ENCODE results near the gene PAX4.

The PAX4 gene

DNA sequence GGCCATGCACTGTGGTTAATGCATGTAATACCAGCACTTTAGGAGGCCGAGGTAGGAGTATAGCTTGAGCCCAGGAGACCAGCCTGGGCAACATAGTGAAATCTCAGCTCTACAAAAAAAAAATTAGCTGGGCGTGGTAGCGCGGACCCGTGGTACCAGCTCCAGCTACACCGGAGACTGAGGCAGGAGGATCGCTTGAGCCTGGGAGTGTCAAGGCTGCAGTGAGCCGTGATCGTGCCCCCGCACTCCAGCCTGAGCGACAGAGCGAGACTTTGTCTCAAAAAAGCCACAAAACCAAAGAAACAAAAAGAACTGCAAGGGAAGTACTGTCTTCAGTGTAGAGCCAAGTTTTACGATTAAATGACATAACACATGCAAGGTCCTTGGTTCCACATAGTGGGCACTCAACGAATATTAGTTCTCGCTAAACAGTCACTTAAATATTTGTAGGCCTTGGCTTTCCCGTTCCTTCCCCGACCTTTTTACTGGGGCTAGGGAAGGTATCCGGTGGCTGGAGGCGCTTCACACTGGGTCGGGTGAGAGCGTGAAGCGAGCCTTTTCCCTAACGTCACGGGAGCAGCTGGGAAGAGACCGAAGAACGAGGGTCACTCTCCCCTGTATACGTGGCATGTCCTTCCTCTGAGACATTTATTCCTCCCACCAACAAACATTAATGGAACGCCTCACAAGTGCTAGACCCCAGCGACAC lies 33.1 kb upstream of the PAX4 start:
- H3K4me3 ChIP-seq (ENCODE audit: low read depth, low read length), result peak overlapping the region; percentile 98
- in situ Hi-C loops (cut with HindIII; ENCODE audit: low sequenced_read_pairs), result no loop called here
- TF ChIP-seq CTCF (IDR thresholded peaks at IDR 0.05; ENCODE audit: low read depth, low read length, missing control alignments), result no peak
- no peak for DNase-seq (ENCODE audit: low read depth)

GRCh38 chr7:127648986-127649385 lies 31.0 kb upstream of the PAX4 start:
- no peak overlapping the region for H3K4me3 ChIP-seq (ENCODE audit: low read depth, low read length)
- TF ChIP-seq CTCF (IDR thresholded peaks at IDR 0.05; ENCODE audit: low read depth, low read length, missing control alignments), result no peak
- no peak for DNase-seq (ENCODE audit: low read depth)
- in situ Hi-C loops (cut with HindIII; ENCODE audit: low sequenced_read_pairs), result no loop called here

GRCh38 chr7:127647636-127648035 lies 29.7 kb upstream of the PAX4 start:
- TF ChIP-seq CTCF (IDR thresholded peaks at IDR 0.05; ENCODE audit: low read depth, low read length, missing control alignments), result no peak
- DNase-seq (ENCODE audit: low read depth), result no peak
- no peak overlapping the region for H3K4me3 ChIP-seq (ENCODE audit: low read depth, low read length)
- in situ Hi-C loops (cut with HindIII; ENCODE audit: low sequenced_read_pairs), result no loop called here

DNA sequence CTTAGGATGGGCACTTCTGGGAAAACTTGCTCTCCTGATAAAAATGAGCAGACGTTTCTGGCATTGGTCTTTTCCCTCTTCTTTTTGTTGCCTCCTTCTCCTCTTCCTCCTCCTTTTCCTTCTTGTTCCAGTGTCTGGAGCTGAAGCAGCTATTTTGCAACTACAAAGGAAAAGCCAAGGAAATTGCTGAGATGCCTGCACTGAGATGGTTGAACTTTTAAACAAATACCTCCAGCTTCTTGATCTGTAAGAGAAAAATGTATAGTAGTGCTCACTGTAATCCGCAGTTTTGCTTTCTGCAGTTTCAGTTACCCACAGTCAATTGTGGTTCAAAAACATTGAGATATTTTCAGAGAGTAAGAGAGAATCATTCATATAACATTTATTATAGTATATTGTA lies 26.5 kb upstream of the PAX4 start:
- in situ Hi-C loops (cut with HindIII; ENCODE audit: low sequenced_read_pairs), result no loop called here
- DNase-seq (ENCODE audit: low read depth), result no peak
- no peak for TF ChIP-seq CTCF (IDR thresholded peaks at IDR 0.05; ENCODE audit: low read depth, low read length, missing control alignments)
- H3K4me3 ChIP-seq (ENCODE audit: low read depth, low read length), result no peak overlapping the region

DNA sequence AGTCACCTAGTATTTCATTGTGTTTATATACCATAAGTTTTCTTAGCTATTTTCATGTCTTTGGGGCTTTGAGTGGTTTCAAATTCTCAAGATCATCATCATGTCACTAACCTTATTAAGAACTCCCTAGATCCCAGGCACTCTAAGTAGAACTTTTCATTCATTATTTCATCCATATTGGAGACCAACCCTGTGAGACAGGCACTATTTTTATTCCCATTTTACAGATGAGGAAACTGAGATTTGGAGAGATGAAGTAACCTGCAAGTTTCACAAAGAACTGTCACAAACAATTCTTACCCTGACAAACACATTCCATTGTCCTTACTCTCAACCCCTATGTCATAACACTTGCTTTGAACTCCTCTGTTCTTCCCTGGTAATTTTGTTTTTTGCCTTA lies 20.3 kb upstream of the PAX4 start:
- in situ Hi-C loops (cut with HindIII; ENCODE audit: low sequenced_read_pairs), result no loop called here

DNA sequence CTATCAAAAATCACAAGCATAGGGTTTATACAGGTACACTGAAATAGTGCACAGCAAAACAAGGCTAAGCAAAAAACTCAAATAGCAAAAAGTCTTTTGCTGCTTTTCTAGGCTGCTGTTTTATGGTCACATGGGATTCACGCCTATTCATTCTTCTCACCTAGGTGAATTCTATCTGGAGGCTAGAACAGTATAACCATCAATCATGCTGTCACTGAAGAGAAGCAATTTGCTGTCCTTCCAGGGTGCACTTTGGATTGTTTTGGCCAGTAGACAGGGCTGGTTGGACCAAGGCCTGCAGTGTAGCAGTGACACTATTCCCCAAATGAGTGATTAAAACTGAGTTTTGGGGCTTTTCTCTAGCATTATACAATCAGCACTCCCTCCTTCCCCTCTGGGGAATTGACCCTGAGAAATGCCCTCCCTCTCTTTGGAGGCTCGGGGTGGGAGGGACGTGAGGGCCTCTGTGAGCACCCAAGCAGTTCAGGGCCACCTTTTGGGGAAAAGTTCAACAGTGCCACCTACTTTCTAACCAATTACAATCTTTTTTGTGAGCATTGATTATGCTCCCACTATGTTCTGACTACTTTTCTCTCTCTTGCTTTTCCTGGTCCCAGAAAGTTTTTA lies 17.8 kb upstream of the PAX4 start:
- no peak overlapping the region for H3K4me3 ChIP-seq (ENCODE audit: low read depth, low read length)
- TF ChIP-seq CTCF (IDR thresholded peaks at IDR 0.05; ENCODE audit: low read depth, low read length, missing control alignments), result no peak
- in situ Hi-C loops (cut with HindIII; ENCODE audit: low sequenced_read_pairs), result no loop called here
- no peak for DNase-seq (ENCODE audit: low read depth)

More for the DNA sequence above, 20.3 kb upstream of the PAX4 start:
- DNase-seq (ENCODE audit: low read depth), result no peak
- TF ChIP-seq CTCF (IDR thresholded peaks at IDR 0.05; ENCODE audit: low read depth, low read length, missing control alignments), result no peak
- no peak overlapping the region for H3K4me3 ChIP-seq (ENCODE audit: low read depth, low read length)

Data from astrocyte of the cerebellum (primary cell).